ENCODE measurements around the gene VTI1A. TPM values are rescaled to one million over a fixed set of nuclear protein-coding genes. Genes with fewer than 3 reads are reported as not detected.

The VTI1A gene
- total RNA-seq, 3 donors from 2014 or later: 53.7 to 65.6 (median 59.2) TPM

DNA sequence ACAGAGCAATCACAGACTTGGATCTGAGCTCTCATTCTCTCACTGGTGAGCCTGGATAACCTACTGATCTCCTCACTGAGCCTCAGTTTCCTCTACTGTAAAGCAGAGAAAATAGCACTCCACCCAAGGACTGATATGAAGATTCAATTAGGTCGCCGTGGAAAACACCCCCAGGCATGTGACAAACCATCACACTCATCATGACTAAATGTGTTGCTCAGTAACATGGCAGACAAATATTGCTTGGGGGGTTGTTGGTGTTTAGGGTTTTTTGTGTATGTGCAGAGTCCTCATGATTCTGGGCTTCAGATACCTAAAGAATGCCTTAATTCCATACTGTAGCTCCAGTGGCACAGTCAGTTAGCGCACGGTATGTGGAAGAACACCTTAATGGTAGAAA, 380.9 kb downstream of the VTI1A start:
- intact Hi-C loops (cut with DNase I; ENCODE audit: low total_unique reads): no loop called here
- TF ChIP-seq CTCF (IDR thresholded peaks at IDR 0.05) (no peak), POLR2AphosphoS5 (IDR thresholded peaks at IDR 0.05) (no peak)
- no peaks in the 10 kb centered on the region for H3K4me1 ChIP-seq

GRCh38 chr10:112831859-112832258, 384.8 kb downstream of the VTI1A start:
- TF ChIP-seq CTCF (IDR thresholded peaks at IDR 0.05) (no peak), POLR2A (IDR thresholded peaks at IDR 0.05) (no peak), POLR2AphosphoS5 (IDR thresholded peaks at IDR 0.05) (no peak)
- Histone ChIP-seq H3K4me3 (no peak overlapping the region), H3K36me3 (no peaks in the 10 kb centered on the region), H3K27ac (no peak overlapping the region), H3K9me3 (no peaks in the 10 kb centered on the region), H3K27me3 (no peaks in the 10 kb centered on the region), H3K4me1 (no peaks in the 10 kb centered on the region)
- DNase-seq (ENCODE audit: low spot score in 2 of 2): no peak
- intact Hi-C loops (cut with DNase I; ENCODE audit: low total_unique reads): loop anchor here (5.0 kb wide), 1 partner anchor 1265 kb away; no protein-coding TSS in a partner anchor

More for the DNA sequence above, 380.9 kb downstream of the VTI1A start:
- H3K27me3 ChIP-seq: no peaks in the 10 kb centered on the region
- H3K36me3 ChIP-seq: no peaks in the 10 kb centered on the region
- no peak overlapping the region for H3K4me3 ChIP-seq
- no peak for DNase-seq (ENCODE audit: low spot score in 2 of 2)
- H3K9me3 ChIP-seq: no peaks in the 10 kb centered on the region
- H3K27ac ChIP-seq: no peak overlapping the region

DNA sequence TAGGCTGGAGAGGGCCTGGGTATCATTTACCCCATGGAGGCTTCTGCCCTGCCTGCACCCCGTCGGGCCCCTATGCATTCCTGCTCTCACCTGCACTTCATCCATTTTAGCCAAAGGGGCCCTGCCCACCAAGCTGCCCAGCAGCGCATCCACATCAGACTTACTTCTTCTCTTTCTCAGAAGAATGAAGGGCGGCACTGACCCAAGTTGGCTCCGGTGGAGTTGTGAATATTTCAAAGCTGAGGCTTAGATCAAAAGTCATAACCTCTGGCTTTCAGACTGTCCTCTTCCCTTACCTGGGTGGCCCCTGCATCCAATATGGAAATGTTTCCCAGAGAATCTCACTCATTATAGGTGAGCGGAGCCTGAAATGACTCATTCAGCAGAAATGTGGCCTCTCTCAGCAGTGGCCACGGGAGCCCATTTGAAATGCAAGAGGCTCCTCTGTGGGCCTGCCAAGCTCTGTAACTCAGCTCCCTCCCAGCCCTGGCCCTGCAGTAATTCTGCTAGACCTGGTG, 385.4 kb downstream of the VTI1A start:
- Histone ChIP-seq H3K4me3 (no peak overlapping the region), H3K4me1 (no peaks in the 10 kb centered on the region), H3K36me3 (no peaks in the 10 kb centered on the region), H3K27ac (no peak overlapping the region), H3K27me3 (no peaks in the 10 kb centered on the region), H3K9me3 (no peaks in the 10 kb centered on the region)
- no peak for DNase-seq (ENCODE audit: low spot score in 2 of 2)
- TF ChIP-seq CTCF (IDR thresholded peaks at IDR 0.05): no peak
- no peak for TF ChIP-seq POLR2A (IDR thresholded peaks at IDR 0.05)
- no peak for TF ChIP-seq POLR2AphosphoS5 (IDR thresholded peaks at IDR 0.05)
- intact Hi-C loops (cut with DNase I; ENCODE audit: low total_unique reads): loop anchor here (5.0 kb wide), 1 partner anchor 1265 kb away; no protein-coding TSS in a partner anchor

GRCh38 chr10:112832959-112833358, 385.9 kb downstream of the VTI1A start:
- Histone ChIP-seq H3K36me3 (no peaks in the 10 kb centered on the region), H3K9me3 (no peaks in the 10 kb centered on the region), H3K27me3 (no peaks in the 10 kb centered on the region), H3K27ac (no peak overlapping the region), H3K4me1 (no peaks in the 10 kb centered on the region), H3K4me3 (no peak overlapping the region)
- DNase-seq (ENCODE audit: low spot score in 2 of 2): no peak
- intact Hi-C loops (cut with DNase I; ENCODE audit: low total_unique reads): loop anchor here (5.0 kb wide), 1 partner anchor 1264 kb away; no protein-coding TSS in a partner anchor
- no peak for TF ChIP-seq CTCF (IDR thresholded peaks at IDR 0.05)
- TF ChIP-seq POLR2AphosphoS5 (IDR thresholded peaks at IDR 0.05): no peak
- no peak for TF ChIP-seq POLR2A (IDR thresholded peaks at IDR 0.05)

- no peaks in the 10 kb centered on the region for H3K4me1 ChIP-seq
- H3K9me3 ChIP-seq: no peaks in the 10 kb centered on the region
- DNase-seq (ENCODE audit: low spot score in 2 of 2): no peak
- no peak overlapping the region for H3K27ac ChIP-seq
- TF ChIP-seq POLR2A (IDR thresholded peaks at IDR 0.05): no peak
- TF ChIP-seq POLR2AphosphoS5 (IDR thresholded peaks at IDR 0.05): no peak
- no peak for TF ChIP-seq CTCF (IDR thresholded peaks at IDR 0.05)
- no peaks in the 10 kb centered on the region for H3K27me3 ChIP-seq
- intact Hi-C loops (cut with DNase I; ENCODE audit: low total_unique reads): loop anchor here (5.0 kb wide), 1 partner anchor 1263 kb away; no protein-coding TSS in a partner anchor
- H3K36me3 ChIP-seq: no peaks in the 10 kb centered on the region
- H3K4me3 ChIP-seq: no peak overlapping the region
These were observed 387.8 kb downstream of the VTI1A start for GRCh38 chr10:112834751-112835181.

Measured in breast epithelium (tissue), 4 donors.